IMR-90 (cell line): ENCODE results near the gene DAPK3. TPM values are rescaled to one million over a fixed set of nuclear protein-coding genes. Genes with fewer than 3 reads are reported as not detected.
A peak's percentile ranks its signal among the peaks of the same experiment; 100 is the strongest.

ENCODE experiments used
- ATAC-seq: fragments of 200-7000 bp; cut with Tn5 transposase; 2 replicates; pipeline ENCODE4 v1.9.1; 2020; ENCODE audit warnings: low read depth, mild to moderate bottlenecking, moderate library complexity
- BruUV-seq: library from RNA; stranded (reverse); fragments of 400-500 nt; replicated peaks from 2 replicates; lab custom pipeline; 2021; lab: Mats Ljungman, UMichigan
- CTCF ChIA-PET: fragments of 300-600 bp; formaldehyde crosslinking; extraction: SDS; loops from one replicate; lab custom pipeline; 2021; ENCODE audit warnings: antibody characterized with exemption; lab: Yijun Ruan, JAX
- POLR2A ChIA-PET: fragments of 300-600 bp; sonication (Branson Sonifier 250); formaldehyde crosslinking; loops from one replicate; lab custom pipeline; 2022; ENCODE audit warnings: antibody characterized with exemption; ENCODE audit not compliant: unreplicated experiment; lab: Charles Lee
- DNase-seq: peaks from one replicate; pipeline ENCODE4 v3.0.0; 2013
- H2AFZ ChIP-seq: replicated peaks from 2 replicates; pipeline ENCODE3; 2013; ENCODE audit warnings: low read length, mild to moderate bottlenecking; ENCODE audit not compliant: poor library complexity
- H2AK5ac ChIP-seq: 2 replicates; pipeline ENCODE4 v1.6.1; 2013; ENCODE audit warnings: low read depth, low read length, inconsistent platforms
- H2AK9ac ChIP-seq: replicated peaks from 2 replicates; pipeline ENCODE3; 2013; ENCODE audit warnings: mild to moderate bottlenecking, low read depth, low read length, moderate library complexity; ENCODE audit not compliant: poor library complexity
- H2BK120ac ChIP-seq: 2 replicates; pipeline ENCODE4 v1.6.1; 2013; ENCODE audit warnings: low read depth, low read length, inconsistent platforms
- H2BK15ac ChIP-seq: 3 replicates; pipeline ENCODE4 v1.6.1; 2013; ENCODE audit warnings: low read depth, low read length, inconsistent platforms
- H2BK20ac ChIP-seq: 2 replicates; pipeline ENCODE4 v1.6.1; 2013; ENCODE audit warnings: low read depth, mild to moderate bottlenecking, inconsistent platforms, low read length, moderate library complexity
- H2BK5ac ChIP-seq: 2 replicates; pipeline ENCODE4 v1.6.1; 2013; ENCODE audit warnings: mild to moderate bottlenecking, low read depth, low read length, inconsistent platforms; ENCODE audit not compliant: poor library complexity, severe bottlenecking
- H3K14ac ChIP-seq: replicated peaks from 2 replicates; pipeline ENCODE4 v1.6.1; 2013; ENCODE audit warnings: low read depth, low read length, inconsistent platforms
- H3K18ac ChIP-seq: 2 replicates; pipeline ENCODE4 v1.6.1; 2013; ENCODE audit warnings: low read depth, low read length, control low read depth
- H3K23ac ChIP-seq: 2 replicates; pipeline ENCODE4 v1.6.1; 2013; ENCODE audit warnings: low read depth, low read length, inconsistent platforms
- H3K27ac ChIP-seq: 2 replicates; pipeline ENCODE4 v1.5.1; 2013; ENCODE audit warnings: mild to moderate bottlenecking, control low read depth, low read length; ENCODE audit not compliant: insufficient read depth
- H3K27me3 ChIP-seq: 2 replicates; pipeline ENCODE4 v1.6.1; 2013; ENCODE audit warnings: low read length; ENCODE audit not compliant: control insufficient read depth, insufficient read depth
- H3K36me3 ChIP-seq: 2 replicates; pipeline ENCODE4 v1.6.1; 2013; ENCODE audit warnings: low read length, mixed read lengths; ENCODE audit not compliant: control insufficient read depth, insufficient read depth
- H3K4ac ChIP-seq: 2 replicates; pipeline ENCODE4 v1.6.1; 2013; ENCODE audit warnings: low read depth, low read length, inconsistent platforms
- H3K4me1 ChIP-seq: 2 replicates; pipeline ENCODE4 v1.6.1; 2013; ENCODE audit warnings: low read length, mixed read lengths; ENCODE audit not compliant: control insufficient read depth, insufficient read depth
- H3K4me2 ChIP-seq: 2 replicates; pipeline ENCODE4 v1.6.1; 2013; ENCODE audit warnings: low read depth, mild to moderate bottlenecking, control low read depth, low read length, moderate library complexity
- H3K4me3 ChIP-seq: 2 replicates; pipeline ENCODE4 v1.5.1; 2013; ENCODE audit warnings: low read depth, mild to moderate bottlenecking, control low read depth, low read length, moderate library complexity; ENCODE audit not compliant: insufficient read depth
- H3K56ac ChIP-seq: 2 replicates; pipeline ENCODE4 v1.6.1; 2013; ENCODE audit warnings: low read length, inconsistent platforms; ENCODE audit not compliant: insufficient read depth; ENCODE audit errors: extremely low read depth
- H3K79me1 ChIP-seq, 2 experiments: 2 replicates each; pipeline ENCODE4 v1.6.1; 2013; ENCODE audit warnings: low read length in 2 of 2, inconsistent platforms in 1 of 2, low read depth in 1 of 2
- H3K9ac ChIP-seq: 2 replicates; pipeline ENCODE4 v1.6.1; 2013; ENCODE audit warnings: low read depth, low read length, control low read depth
- H3K9me1 ChIP-seq: 2 replicates; pipeline ENCODE4 v1.6.1; 2013; ENCODE audit warnings: low read length, inconsistent platforms; ENCODE audit not compliant: insufficient read depth
- H3K9me3 ChIP-seq: 2 replicates; pipeline ENCODE4 v1.6.1; 2013; ENCODE audit warnings: low read length; ENCODE audit not compliant: control insufficient read depth, insufficient read depth
- H4K20me1 ChIP-seq: 2 replicates; pipeline ENCODE4 v1.6.1; 2013; ENCODE audit warnings: low read length, inconsistent platforms; ENCODE audit not compliant: insufficient read depth
- H4K5ac ChIP-seq: 2 replicates; pipeline ENCODE4 v1.6.1; 2013; ENCODE audit warnings: mild to moderate bottlenecking, low read depth, low read length, control low read depth
- H4K8ac ChIP-seq, 2 experiments: 2 replicates each; pipeline ENCODE4 v1.6.1; 2013; ENCODE audit warnings: low read depth in 2 of 2, low read length in 2 of 2, control low read depth in 1 of 2, inconsistent platforms in 1 of 2
- H4K91ac ChIP-seq: 2 replicates; pipeline ENCODE4 v1.6.1; 2013; ENCODE audit warnings: low read depth, low read length, inconsistent platforms; ENCODE audit not compliant: insufficient read depth
- CEBPB ChIP-seq: IDR thresholded peaks from 2 replicates; pipeline ENCODE4 v1.6.1; 2012; ENCODE audit warnings: low read depth, low read length, improper control_type of control experiment
- CHD1 ChIP-seq: IDR thresholded peaks from 2 replicates; pipeline ENCODE4 v1.6.1; 2012; ENCODE audit warnings: low read depth, low read length, improper control_type of control experiment
- CTCF ChIP-seq: conservative IDR thresholded peaks from 2 replicates; pipeline ENCODE4 v1.5.1; 2012; ENCODE audit warnings: mild to moderate bottlenecking, low read depth, low read length, improper control_type of control experiment
- ELK1 ChIP-seq: fragments of 150-350 bp; IDR thresholded peaks from 2 replicates; pipeline ENCODE4 v1.6.1; 2016; ENCODE audit warnings: low read depth, mild to moderate bottlenecking, low read length, moderate library complexity, borderline replicate concordance
- MAZ ChIP-seq: IDR thresholded peaks from 2 replicates; pipeline ENCODE4 v1.6.1; 2012; ENCODE audit warnings: low read depth, mild to moderate bottlenecking, low read length, improper control_type of control experiment, moderate library complexity, borderline replicate concordance
- MXI1 ChIP-seq: IDR thresholded peaks from 2 replicates; pipeline ENCODE4 v1.6.1; 2012; ENCODE audit warnings: low read depth, mild to moderate bottlenecking, low read length, moderate library complexity, borderline replicate concordance
- NFE2L2 ChIP-seq: fragments of 150-350 bp; IDR thresholded peaks from 2 replicates; pipeline ENCODE4 v1.6.1; 2016; ENCODE audit warnings: low read depth, mild to moderate bottlenecking, low read length
- WGBS, 2 experiments: methylation state at CpG; one replicate each; pipeline versions ENCODE4 v1.1.5 to v1.1.7; 2013; ENCODE audit warnings: missing lambda C conversion rate in 2 of 2; ENCODE audit not compliant: insufficient read length in 1 of 2; ENCODE audit errors: extremely low coverage in 2 of 2; 5-methylcytosine and 5-hydroxymethylcytosine counted together
- dilution Hi-C: fragments of 300-500 bp; cut with HindIII; formaldehyde crosslinking; loops from one replicate; pipeline ENCODE4 v1.14.3; 2018; ENCODE audit warnings: low sequenced_read_pairs; ENCODE audit not compliant: unreplicated experiment
- in situ Hi-C: fragments of 300-500 bp; cut with MboI; formaldehyde crosslinking; loops from 3 replicates; pipeline ENCODE4 v1.14.3; 2019; ENCODE audit warnings: low sequenced_read_pairs, inconsistent platforms, mixed read lengths
- intact Hi-C: fragments of 100-400 bp; cut with micrococcal nuclease; formaldehyde crosslinking; loops from 2 replicates; pipeline ENCODE4 v1.10.0; 2022
- polyA plus RNA-seq, 3 experiments: library from polyadenylated mRNA; depleted of rRNA; stranded (reverse); fragments of >200 nt; gene quantifications; 2 replicates each; pipeline ENCODE4 v1.2.3, GENCODE V29; 2012; ENCODE audit warnings: low replicate concordance in 1 of 3
- total RNA-seq: library from RNA; depleted of rRNA; stranded (reverse); fragments of >200 nt; gene quantifications from 2 replicates; pipeline ENCODE4 v1.2.3, GENCODE V29; 2012

DAPK3 gene
- total and polyA plus RNA-seq, 2 of the 4 experiments (the other 2 are of a cell fraction) = 145 to 188 TPM

- peak overlapping the region; percentile 17; the same call in 1 of the 2 replicates for H3K27ac ChIP-seq
- peak overlapping the region; percentile 33 for H2AK9ac ChIP-seq
- H3K79me1 ChIP-seq = peaks cover 33 to 78% of the 10 kb centered on the region in 2 experiments
- peaks cover 24% of the 10 kb centered on the region for H3K4me1 ChIP-seq
- intact Hi-C loops = no loop called here
- H2BK120ac ChIP-seq = no peak overlapping the region
- H3K23ac ChIP-seq = peak overlapping the region; percentile 15; the same call in 1 of the 2 replicates
- 0 out of 2 replicates have a peak overlapping the region, but pooled peaks have one; percentile 20 for H3K9ac ChIP-seq
- no peak overlapping the region for H4K91ac ChIP-seq
- DNase-seq = peak; percentile 46
- peak overlapping the region; percentile 100 for H3K4me2 ChIP-seq
- BruUV-seq = no TSS peak
- dilution Hi-C loops = no loop called here
- H4K5ac ChIP-seq = no peak overlapping the region
- H3K4ac ChIP-seq = no peak overlapping the region
- H2BK15ac ChIP-seq = no peak overlapping the region
- H3K9me3 ChIP-seq = no peaks in the 10 kb centered on the region
- H2AK5ac ChIP-seq = no peak overlapping the region
- peaks cover 24% of the 10 kb centered on the region for H3K36me3 ChIP-seq
- no peak overlapping the region for H4K8ac ChIP-seq
- ATAC-seq = peak; percentile 8
- no peak overlapping the region for H3K14ac ChIP-seq
- in situ Hi-C loops = no loop called here
- H2BK5ac ChIP-seq = peak overlapping the region; percentile 14
- 56% methylated on average over 8 of the region's 24 CpGs; no CpG with 5 or more reads in 1 of the 2 experiments for WGBS, 2 experiments
- CTCF ChIA-PET = no interaction called here
- no peaks in the 10 kb centered on the region for H3K27me3 ChIP-seq
- H4K20me1 ChIP-seq = peaks cover 72% of the 10 kb centered on the region
- no peak overlapping the region for H3K18ac ChIP-seq
- no peak overlapping the region for H2AFZ ChIP-seq
- POLR2A ChIA-PET = no interaction called here
- H3K9me1 ChIP-seq = no peaks in the 10 kb centered on the region
- no peak overlapping the region for H3K56ac ChIP-seq
- no peak overlapping the region for H3K4me3 ChIP-seq
- no peak overlapping the region for H2BK20ac ChIP-seq
- TF ChIP-seq CTCF = no peak
- TF ChIP-seq MXI1 = peak; percentile 58; the same call in 1 of the 2 replicates
- no peak for TF ChIP-seq MAZ
- no peak for TF ChIP-seq ELK1
- TF ChIP-seq NFE2L2 = no peak
- TF ChIP-seq CEBPB = no peak
- TF ChIP-seq CHD1 = no peak
Observed at GRCh38 chr19:4009990-4010807, 39.3 kb upstream of the DAPK3 start.
